Stomach (tissue), 9 donors: Measurements from ENCODE around the gene SLC22A15. TPM values are rescaled to one million over a fixed set of nuclear protein-coding genes. Genes with fewer than 3 reads are reported as not detected.

Source experiments
- DNase-seq, 2 donors: peaks; one replicate each; pipeline versions ENCODE4 v3.0.0 to v3.0.0-alpha.2; 2013 to 2019
- H3K27ac ChIP-seq, 5 donors: fragments of 200-600 bp in 4 of 5; sonication (generic) in 4 of 5; one replicate each; pipeline ENCODE4 v1.5.1; 2013 to 2019; ENCODE audit warnings: mild to moderate bottlenecking in 1 of 5, moderate library complexity in 1 of 5
- H3K27me3 ChIP-seq, 3 donors: fragments of 200-600 bp; sonication (generic); one replicate each; pipeline ENCODE4 v1.5.1; 2017 to 2019; ENCODE audit warnings: mixed run types in 1 of 3
- H3K36me3 ChIP-seq, 4 donors: fragments of 200-600 bp; sonication (generic); 1 replicate in 3 of 4; 2 replicates in 1 of 4; pipeline ENCODE4 v1.5.1; 2016 to 2019
- H3K4me1 ChIP-seq, 4 donors: fragments of 200-600 bp; sonication (generic); one replicate each; pipeline ENCODE4 v1.5.1; 2016 to 2019
- H3K4me3 ChIP-seq, 4 donors: fragments of 200-600 bp; sonication (generic) in 3 of 4; one replicate each; pipeline ENCODE4 v1.5.1; 2016 to 2019; ENCODE audit warnings: mild to moderate bottlenecking in 1 of 4
- H3K9me3 ChIP-seq, 4 donors: fragments of 200-600 bp; sonication (generic); one replicate each; pipeline ENCODE4 v1.5.1; 2016 to 2019
- EP300 ChIP-seq: sonication (generic); formaldehyde crosslinking; IDR thresholded peaks from one replicate; pipeline ENCODE4 v1.6.1; 2017; ENCODE audit warnings: antibody characterized with exemption
- POLR2A ChIP-seq, 4 donors: fragments of 450-650 bp; IDR thresholded peaks; one replicate each; pipeline ENCODE4 v1.6.1; 2016; ENCODE audit warnings: antibody characterized with exemption in 4 of 4, control low read depth in 2 of 4, mild to moderate bottlenecking in 1 of 4, moderate library complexity in 1 of 4
- POLR2AphosphoS5 ChIP-seq, 3 donors: sonication (generic); formaldehyde crosslinking; IDR thresholded peaks; one replicate each; pipeline ENCODE4 v1.6.1; 2016; ENCODE audit warnings: antibody characterized with exemption in 3 of 3
- WGBS, 5 donors: extraction: QIAGEN DNeasy Blood & Tissue Kit in 3 of 5; methylation state at CpG; one replicate each; pipeline versions ENCODE4 v1.1.5 to v1.1.7; 2013 to 2018; 5-methylcytosine and 5-hydroxymethylcytosine counted together
- intact Hi-C: fragments of 100-400 bp; cut with DNase I; formaldehyde crosslinking; loops from one replicate; pipeline ENCODE4 v1.15.1; 2023; ENCODE audit warnings: low total_unique reads
- polyA plus RNA-seq, 3 donors: library from polyadenylated mRNA; stranded (reverse); fragments of 200-250 nt; gene quantifications; one replicate each; pipeline ENCODE4 v1.2.3, GENCODE V29; 2013
- total RNA-seq, 5 donors: library from RNA; depleted of rRNA; stranded (reverse); fragments of >200 nt; gene quantifications; one replicate each; pipeline versions ENCODE4 v1.1.0 to v1.2.3, GENCODE V29; 2014 to 2016
- TF ChIP-seq, protein P1 (sequence below), 7 experiments: fragments of 450-650 bp in 4 of 7; fragments of 200-600 bp in 3 of 7; sonication (generic) in 3 of 7; IDR thresholded peaks; one replicate each; pipeline ENCODE4 v1.5.1; 2016 to 2019; ENCODE audit warnings: antibody characterized with exemption in 7 of 7, control low read depth in 2 of 7, mild to moderate bottlenecking in 1 of 7
- donor health status: healthy with polysubstance abuse.
- donor health status: Bipolar disorder and iron deficiency.
- donor health status: healthy.

SLC22A15 gene
- total and polyA plus RNA-seq, 8 donors: 0.29 to 9.8 (median 3.3) TPM

- intact Hi-C loops: no loop called here
- H3K27me3 ChIP-seq: no peaks in the 10 kb centered on the region
- peaks cover 0 to 49% (median 46%) of the 10 kb centered on the region in 4 donors for H3K36me3 ChIP-seq
- DNase-seq: no peak
- H3K9me3 ChIP-seq: peaks cover 4 to 14% (median 9%) of the 10 kb centered on the region in 4 donors
- 77 to 100% (median 82%) methylated on average over 1 of the region's 1 CpG for WGBS, 5 donors
- H3K4me1 ChIP-seq: no peaks in the 10 kb centered on the region
- no peak overlapping the region for H3K4me3 ChIP-seq
- no peak overlapping the region for H3K27ac ChIP-seq
- TF ChIP-seq, protein P1, sequence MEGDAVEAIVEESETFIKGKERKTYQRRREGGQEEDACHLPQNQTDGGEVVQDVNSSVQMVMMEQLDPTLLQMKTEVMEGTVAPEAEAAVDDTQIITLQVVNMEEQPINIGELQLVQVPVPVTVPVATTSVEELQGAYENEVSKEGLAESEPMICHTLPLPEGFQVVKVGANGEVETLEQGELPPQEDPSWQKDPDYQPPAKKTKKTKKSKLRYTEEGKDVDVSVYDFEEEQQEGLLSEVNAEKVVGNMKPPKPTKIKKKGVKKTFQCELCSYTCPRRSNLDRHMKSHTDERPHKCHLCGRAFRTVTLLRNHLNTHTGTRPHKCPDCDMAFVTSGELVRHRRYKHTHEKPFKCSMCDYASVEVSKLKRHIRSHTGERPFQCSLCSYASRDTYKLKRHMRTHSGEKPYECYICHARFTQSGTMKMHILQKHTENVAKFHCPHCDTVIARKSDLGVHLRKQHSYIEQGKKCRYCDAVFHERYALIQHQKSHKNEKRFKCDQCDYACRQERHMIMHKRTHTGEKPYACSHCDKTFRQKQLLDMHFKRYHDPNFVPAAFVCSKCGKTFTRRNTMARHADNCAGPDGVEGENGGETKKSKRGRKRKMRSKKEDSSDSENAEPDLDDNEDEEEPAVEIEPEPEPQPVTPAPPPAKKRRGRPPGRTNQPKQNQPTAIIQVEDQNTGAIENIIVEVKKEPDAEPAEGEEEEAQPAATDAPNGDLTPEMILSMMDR (IDR thresholded peaks at IDR 0.05): no peak
- TF ChIP-seq POLR2A (IDR thresholded peaks at IDR 0.05) (no peak), POLR2AphosphoS5 (IDR thresholded peaks at IDR 0.05) (no peak), EP300 (no peak)
Observed at GRCh38 chr1:116062201-116062600, 85.9 kb downstream of the SLC22A15 start.

GRCh38 chr1:116064616-116065015 lies 88.3 kb downstream of the SLC22A15 start:
- TF ChIP-seq, protein P1 (IDR thresholded peaks at IDR 0.05): no peak
- Histone ChIP-seq H3K36me3 (peaks cover 0 to 68% (median 60%) of the 10 kb centered on the region in 4 donors), H3K4me3 (no peak overlapping the region), H3K27ac (no peak overlapping the region), H3K27me3 (no peaks in the 10 kb centered on the region), H3K4me1 (no peaks in the 10 kb centered on the region), H3K9me3 (no peaks in the 10 kb centered on the region)
- 92 to 96% (median 93%) methylated on average over 2 of the region's 2 CpGs for WGBS, 5 donors
- intact Hi-C loops: no loop called here
- DNase-seq: no peak

GRCh38 chr1:116066868-116067565 lies 90.7 kb downstream of the SLC22A15 start:
- 58 to 83% (median 81%) methylated on average over 2 of the region's 2 CpGs for WGBS, 5 donors
- H3K4me3 ChIP-seq: no peak overlapping the region
- TF ChIP-seq, protein P1 (IDR thresholded peaks at IDR 0.05): no peak
- no peak for TF ChIP-seq EP300
- no peaks in the 10 kb centered on the region for H3K27me3 ChIP-seq
- DNase-seq: peak in 1 of 2 donors; percentile 7
- peaks cover 0 to 76% (median 66%) of the 10 kb centered on the region in 4 donors for H3K36me3 ChIP-seq
- no peaks in the 10 kb centered on the region for H3K4me1 ChIP-seq
- intact Hi-C loops: no loop called here
- H3K9me3 ChIP-seq: no peaks in the 10 kb centered on the region
- H3K27ac ChIP-seq: peak overlapping the region in 4 of 5 donors; percentile 25 to 49 (median 26)

DNA sequence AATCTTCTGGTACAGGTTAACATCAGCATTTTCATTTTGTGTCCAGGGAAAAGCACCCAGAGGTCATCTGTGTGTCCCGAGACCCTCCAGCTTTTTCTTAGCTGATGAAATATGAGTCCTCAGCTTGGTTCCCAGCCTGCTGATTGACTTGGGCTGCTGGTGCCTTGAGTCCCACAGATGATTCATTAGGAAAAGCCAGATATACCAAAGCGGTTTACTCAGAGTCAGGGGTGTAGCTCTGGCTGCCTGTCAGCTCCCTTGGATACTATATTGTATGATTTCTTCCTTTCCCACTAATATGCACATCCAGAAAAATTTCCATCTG lies 91.2 kb downstream of the SLC22A15 start:
- Histone ChIP-seq H3K27me3 (no peaks in the 10 kb centered on the region), H3K27ac (peak overlapping the region in 4 of 5 donors; percentile 25 to 49 (median 26)), H3K9me3 (no peaks in the 10 kb centered on the region), H3K4me1 (no peaks in the 10 kb centered on the region), H3K4me3 (no peak overlapping the region), H3K36me3 (peaks cover 0 to 72% (median 63%) of the 10 kb centered on the region in 4 donors)
- no peak for TF ChIP-seq EP300
- TF ChIP-seq POLR2A (IDR thresholded peaks at IDR 0.05): no peak
- TF ChIP-seq, protein P1 (IDR thresholded peaks at IDR 0.05): no peak
- TF ChIP-seq POLR2AphosphoS5 (IDR thresholded peaks at IDR 0.05): no peak
- WGBS, 5 donors: 58 to 85% (median 83%) methylated on average over 2 of the region's 2 CpGs
- DNase-seq: peak in 1 of 2 donors; percentile 20
- intact Hi-C loops: no loop called here
